Gastroesophageal sphincter (tissue), 4 donors: ENCODE measurements around the gene LAMA5. TPM values are rescaled to one million over a fixed set of nuclear protein-coding genes. Genes with fewer than 3 reads are reported as not detected.

ENCODE experiments used
- ATAC-seq: fragments of 150-250 bp; one replicate; pipeline ENCODE4 v1.9.1; 2016; ENCODE audit warnings: mild to moderate bottlenecking, moderate library complexity
- H3K27ac ChIP-seq, 4 donors: fragments of 200-600 bp; sonication (generic) in 3 of 4; 1 replicate in 3 of 4; 2 replicates in 1 of 4; pipeline ENCODE4 v1.5.1; 2016 to 2019
- H3K27me3 ChIP-seq: fragments of 200-600 bp; sonication (generic); one replicate; pipeline ENCODE4 v1.5.1; 2019
- H3K36me3 ChIP-seq, 2 donors: fragments of 200-600 bp; sonication (generic); one replicate each; pipeline ENCODE4 v1.5.1; 2019; ENCODE audit warnings: control low read depth in 1 of 2
- H3K4me1 ChIP-seq, 3 donors: fragments of 200-600 bp; sonication (generic); 1 replicate in 2 of 3; 2 replicates in 1 of 3; pipeline ENCODE4 v1.5.1; 2016 to 2019; ENCODE audit warnings: control low read depth in 2 of 3
- H3K4me3 ChIP-seq, 2 donors: fragments of 200-600 bp; sonication (generic); one replicate each; pipeline ENCODE4 v1.5.1; 2019; ENCODE audit warnings: mild to moderate bottlenecking in 1 of 2, moderate library complexity in 1 of 2
- H3K9me3 ChIP-seq, 3 donors: fragments of 200-600 bp; sonication (generic); one replicate each; pipeline ENCODE4 v1.5.1; 2017 to 2019; ENCODE audit warnings: control low read depth in 2 of 3
- EP300 ChIP-seq: sonication (generic); formaldehyde crosslinking; IDR thresholded peaks from one replicate; pipeline ENCODE4 v1.6.1; 2017; ENCODE audit warnings: antibody characterized with exemption, mild to moderate bottlenecking
- POLR2A ChIP-seq, 2 donors: fragments of 450-650 bp; IDR thresholded peaks; one replicate each; pipeline ENCODE4 v1.6.1; 2017; ENCODE audit warnings: antibody characterized with exemption in 2 of 2, mild to moderate bottlenecking in 2 of 2, moderate library complexity in 1 of 2
- POLR2AphosphoS5 ChIP-seq: sonication (generic); formaldehyde crosslinking; IDR thresholded peaks from one replicate; pipeline ENCODE4 v1.6.1; 2017; ENCODE audit warnings: antibody characterized with exemption
- WGBS, 2 donors: methylation state at CpG; one replicate each; pipeline ENCODE4 v1.1.5; 2018; ENCODE audit warnings: low coverage in 1 of 2; 5-methylcytosine and 5-hydroxymethylcytosine counted together
- total RNA-seq, 4 donors: library from RNA; depleted of rRNA; stranded (reverse); fragments of >200 nt; gene quantifications; one replicate each; pipeline ENCODE4 v1.1.0, GENCODE V29; 2016
- TF ChIP-seq, protein P1 (sequence below), 4 experiments: fragments of 200-600 bp in 2 of 4; fragments of 450-650 bp in 2 of 4; sonication (generic) in 1 of 4; IDR thresholded peaks; one replicate each; pipeline ENCODE4 v1.5.1; 2017 to 2019; ENCODE audit warnings: antibody characterized with exemption in 4 of 4, mild to moderate bottlenecking in 2 of 4, moderate library complexity in 2 of 4

The LAMA5 gene
- total RNA-seq, 4 donors from 2014 or later = 58.6 to 259 (median 172) TPM

GRCh38 chr20:62355516-62355877, 11.6 kb downstream of the LAMA5 start:
- 0% methylated on average over 1 of the region's 11 CpGs; no CpG with 5 or more reads in 1 of the 2 donors for WGBS, 2 donors

DNA sequence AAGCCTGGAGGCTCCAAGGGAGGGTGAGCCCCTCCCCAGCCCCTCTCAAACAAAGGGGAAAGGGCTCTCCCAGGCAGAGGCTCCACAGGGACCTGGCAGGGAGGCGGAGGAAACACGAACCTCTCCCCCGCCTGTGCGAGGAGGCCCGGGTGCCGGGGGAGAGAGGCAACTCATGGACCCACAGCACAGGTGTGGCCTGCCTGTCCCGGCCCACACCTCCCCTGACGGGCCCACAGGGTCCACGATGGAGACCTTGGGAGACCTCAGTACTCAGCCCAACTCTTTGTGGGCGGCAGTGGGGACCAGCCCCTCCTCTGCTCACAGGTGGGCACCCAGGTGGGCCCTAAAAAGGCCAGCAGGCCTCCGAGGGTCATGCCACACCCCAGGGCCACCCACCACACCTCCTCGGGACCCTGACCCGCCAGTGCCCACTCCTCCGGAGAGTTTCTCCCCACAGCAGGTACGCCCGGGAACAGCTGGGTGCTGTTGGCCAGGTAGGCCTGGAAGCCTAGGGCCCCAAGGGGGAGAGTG, 12.2 kb downstream of the LAMA5 start:
- no CpG with 5 or more reads among the region's 16 CpGs for WGBS, 2 donors
- no peak for TF ChIP-seq POLR2AphosphoS5
- TF ChIP-seq, protein P1, sequence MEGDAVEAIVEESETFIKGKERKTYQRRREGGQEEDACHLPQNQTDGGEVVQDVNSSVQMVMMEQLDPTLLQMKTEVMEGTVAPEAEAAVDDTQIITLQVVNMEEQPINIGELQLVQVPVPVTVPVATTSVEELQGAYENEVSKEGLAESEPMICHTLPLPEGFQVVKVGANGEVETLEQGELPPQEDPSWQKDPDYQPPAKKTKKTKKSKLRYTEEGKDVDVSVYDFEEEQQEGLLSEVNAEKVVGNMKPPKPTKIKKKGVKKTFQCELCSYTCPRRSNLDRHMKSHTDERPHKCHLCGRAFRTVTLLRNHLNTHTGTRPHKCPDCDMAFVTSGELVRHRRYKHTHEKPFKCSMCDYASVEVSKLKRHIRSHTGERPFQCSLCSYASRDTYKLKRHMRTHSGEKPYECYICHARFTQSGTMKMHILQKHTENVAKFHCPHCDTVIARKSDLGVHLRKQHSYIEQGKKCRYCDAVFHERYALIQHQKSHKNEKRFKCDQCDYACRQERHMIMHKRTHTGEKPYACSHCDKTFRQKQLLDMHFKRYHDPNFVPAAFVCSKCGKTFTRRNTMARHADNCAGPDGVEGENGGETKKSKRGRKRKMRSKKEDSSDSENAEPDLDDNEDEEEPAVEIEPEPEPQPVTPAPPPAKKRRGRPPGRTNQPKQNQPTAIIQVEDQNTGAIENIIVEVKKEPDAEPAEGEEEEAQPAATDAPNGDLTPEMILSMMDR (IDR thresholded peaks at IDR 0.05) = no peak
- H3K27ac ChIP-seq = peak overlapping the region; percentile 64 to 94 (median 90)
- H3K27me3 ChIP-seq = no peaks in the 10 kb centered on the region
- H3K4me1 ChIP-seq = peaks cover 7 to 92% (median 70%) of the 10 kb centered on the region in 3 donors
- H3K4me3 ChIP-seq = peak overlapping the region in 1 of 2 donors; percentile 33
- ATAC-seq = no peak
- H3K9me3 ChIP-seq = no peaks in the 10 kb centered on the region
- H3K36me3 ChIP-seq = peaks cover 0 to 27% of the 10 kb centered on the region in 2 donors

More at GRCh38 chr20:62355516-62355877, 11.6 kb downstream of the LAMA5 start:
- Histone ChIP-seq H3K4me3 (peak overlapping the region in 1 of 2 donors; percentile 33), H3K36me3 (peaks cover 0 to 21% of the 10 kb centered on the region in 2 donors), H3K4me1 (peaks cover 7 to 90% (median 72%) of the 10 kb centered on the region in 3 donors), H3K27me3 (no peaks in the 10 kb centered on the region), H3K9me3 (no peaks in the 10 kb centered on the region), H3K27ac (peak overlapping the region; percentile 64 to 94 (median 90))
- ATAC-seq = no peak
- TF ChIP-seq POLR2A (IDR thresholded peaks at IDR 0.05) (no peak), POLR2AphosphoS5 (no peak), EP300 (no peak)
- TF ChIP-seq, protein P1 (IDR thresholded peaks at IDR 0.05) = no peak

GRCh38 chr20:62354031-62354808, 12.9 kb downstream of the LAMA5 start:
- Histone ChIP-seq H3K9me3 (no peaks in the 10 kb centered on the region), H3K4me1 (peaks cover 7 to 86% (median 63%) of the 10 kb centered on the region in 3 donors), H3K36me3 (peaks cover 0 to 29% of the 10 kb centered on the region in 2 donors), H3K4me3 (no peak overlapping the region), H3K27me3 (no peaks in the 10 kb centered on the region), H3K27ac (peak overlapping the region; percentile 64 to 94 (median 90))
- ATAC-seq = no peak
- 72% methylated on average over 2 of the region's 14 CpGs; no CpG with 5 or more reads in 1 of the 2 donors for WGBS, 2 donors
- TF ChIP-seq, protein P1 (IDR thresholded peaks at IDR 0.05) = no peak
- TF ChIP-seq POLR2AphosphoS5 (no peak), EP300 (no peak), POLR2A (IDR thresholded peaks at IDR 0.05) (no peak)

- Histone ChIP-seq H3K27ac (peak overlapping the region; percentile 16 to 94 (median 90)), H3K4me3 (no peak overlapping the region), H3K4me1 (peaks cover 7 to 79% (median 56%) of the 10 kb centered on the region in 3 donors), H3K9me3 (no peaks in the 10 kb centered on the region), H3K27me3 (no peaks in the 10 kb centered on the region), H3K36me3 (peaks cover 0 to 34% of the 10 kb centered on the region in 2 donors)
- no CpG with 5 or more reads among the region's 16 CpGs for WGBS, 2 donors
- TF ChIP-seq POLR2AphosphoS5 (no peak), POLR2A (IDR thresholded peaks at IDR 0.05) (peak in 1 of 2 donors; percentile 14)
- ATAC-seq = no peak
Measured at GRCh38 chr20:62353289-62354030, 13.7 kb downstream of the LAMA5 start.
